NOMO-1 treated with dmso at 0.1 percent for 144 hours (cell line): ENCODE measurements around the gene GPX3.
A peak's percentile ranks its signal among the peaks of the same experiment; 100 is the strongest.

Experiments used
- DNase-seq: peaks from one replicate; lab custom pipeline; 2025; ENCODE audit not compliant: unreplicated experiment; lab: John Stamatoyannopoulos, UW

Gene GPX3

DNA sequence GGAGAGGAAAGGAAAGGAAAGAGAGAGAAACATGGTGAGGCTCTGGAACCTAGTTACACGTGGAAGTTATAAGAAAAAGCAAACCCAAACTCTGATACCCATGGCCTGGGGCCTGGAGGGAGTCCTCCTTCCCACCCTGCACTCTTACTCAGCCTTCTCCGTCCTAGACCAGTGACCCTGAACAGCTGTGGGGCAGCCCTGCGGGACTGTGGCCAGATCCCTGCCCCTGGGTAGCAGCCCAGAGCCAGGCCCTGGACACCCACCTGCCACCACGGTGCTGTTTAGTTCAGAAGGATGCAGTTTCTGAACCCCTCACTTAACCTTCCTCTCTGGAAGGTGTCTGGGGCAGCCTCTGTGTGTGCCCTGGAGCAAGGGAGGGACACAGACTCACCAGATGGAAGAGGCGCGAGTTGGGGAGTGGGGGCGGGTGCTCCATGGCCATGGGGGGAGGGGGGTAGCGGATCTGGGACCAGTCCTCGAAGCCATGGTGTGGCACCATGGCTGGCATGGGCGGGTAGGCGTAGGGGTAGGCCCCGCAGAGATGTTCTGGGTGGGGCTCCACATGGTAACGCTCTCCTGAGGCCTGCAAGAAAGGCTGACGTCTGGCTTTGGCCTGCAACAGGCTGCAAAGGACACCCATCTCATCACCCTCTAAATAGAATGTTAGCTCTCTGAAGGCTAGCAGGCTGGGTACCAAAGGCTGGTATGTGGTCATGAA, 13.0 kb downstream of the GPX3 start:
- no peak for DNase-seq

DNA sequence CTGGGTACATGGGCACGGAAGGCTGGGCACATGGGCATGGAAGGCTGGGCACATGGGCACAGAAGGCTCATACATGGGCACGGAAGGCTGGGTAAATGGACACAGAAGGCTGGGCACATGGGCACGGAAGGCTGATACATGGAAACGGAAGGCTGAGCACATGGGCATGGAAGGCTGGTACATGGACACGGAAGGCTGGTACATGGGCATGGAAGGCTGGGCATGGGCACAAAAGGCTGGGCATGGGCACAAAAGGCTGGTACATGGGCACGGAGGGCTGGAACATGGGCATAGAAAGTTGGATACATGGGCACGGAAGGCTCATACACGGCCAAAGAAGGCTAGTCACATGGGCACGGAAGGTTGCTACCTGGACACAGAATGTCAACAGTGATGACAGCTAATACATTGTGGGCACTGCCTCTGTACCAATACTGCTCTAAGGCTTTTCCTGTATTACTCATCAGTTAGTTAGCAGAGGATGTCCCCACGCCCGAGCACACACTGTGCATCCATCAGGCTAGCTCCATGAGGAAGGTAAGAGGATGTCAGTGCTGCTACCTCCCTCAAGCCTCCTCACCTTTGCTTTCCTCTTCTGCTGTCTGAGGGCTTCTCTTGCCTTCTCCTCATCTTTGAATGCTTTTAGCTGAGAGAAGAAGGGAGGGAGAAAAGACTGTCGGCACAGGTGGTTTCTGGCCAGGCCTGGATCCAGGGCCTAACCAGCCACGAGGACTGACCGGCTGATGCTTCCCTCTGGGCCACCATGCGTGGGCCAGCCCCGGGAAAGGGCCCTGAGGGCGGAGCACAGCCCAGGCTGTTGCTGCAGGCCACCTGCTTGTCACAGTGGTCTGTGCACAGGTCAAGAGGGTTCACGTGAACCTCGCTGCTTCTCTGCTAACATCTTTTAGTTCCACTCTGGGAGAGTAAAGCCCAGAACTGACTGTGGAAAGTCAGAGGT, 14.3 kb downstream of the GPX3 start:
- no peak for DNase-seq

- no peak for DNase-seq
Observed at GRCh38 chr5:151036556-151036955, 16.2 kb downstream of the GPX3 start.

DNA sequence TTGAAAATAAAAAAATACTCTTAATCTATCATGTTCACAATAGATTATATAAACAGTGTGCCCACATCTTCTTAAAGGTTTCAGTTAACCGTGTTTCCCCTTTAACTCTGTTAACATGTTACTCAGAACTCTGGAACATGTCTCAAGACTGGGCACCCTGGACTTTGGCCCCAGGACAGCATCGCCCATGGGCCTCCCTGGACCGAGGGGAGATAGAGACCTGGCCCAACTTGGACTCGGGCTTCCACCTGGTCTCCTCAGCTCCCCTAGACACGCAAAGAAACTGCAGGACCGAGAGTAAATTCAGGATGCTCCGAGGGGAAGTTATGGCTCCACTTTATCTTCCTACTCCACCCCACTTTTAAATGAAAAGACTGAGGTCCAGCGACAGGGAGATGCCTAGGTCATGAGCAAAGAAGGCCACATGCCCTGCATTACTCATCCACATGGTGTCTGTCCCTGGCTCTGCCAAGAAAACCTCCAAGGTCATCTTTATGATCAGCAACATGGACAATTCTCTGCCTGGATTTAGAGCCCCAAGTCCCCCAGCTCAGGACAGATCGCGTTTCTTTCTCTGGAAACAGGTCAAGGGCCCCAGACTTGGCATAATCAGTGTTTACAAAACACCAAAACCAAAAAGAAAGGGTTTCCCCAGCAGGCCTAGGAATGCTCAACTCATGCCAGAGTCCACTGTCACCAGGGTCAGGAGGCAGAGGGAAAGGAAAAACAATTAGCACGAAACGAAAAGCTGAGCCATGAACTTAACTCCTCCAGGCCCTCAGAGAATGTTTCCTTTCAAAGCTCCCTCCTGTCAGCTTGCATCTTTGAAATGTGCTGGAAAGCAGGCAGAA, 17.4 kb downstream of the GPX3 start:
- DNase-seq: no peak

GRCh38 chr5:151038412-151038745, 18.0 kb downstream of the GPX3 start:
- DNase-seq: no peak

GRCh38 chr5:151038801-151039238, 18.4 kb downstream of the GPX3 start:
- DNase-seq: no peak

DNA sequence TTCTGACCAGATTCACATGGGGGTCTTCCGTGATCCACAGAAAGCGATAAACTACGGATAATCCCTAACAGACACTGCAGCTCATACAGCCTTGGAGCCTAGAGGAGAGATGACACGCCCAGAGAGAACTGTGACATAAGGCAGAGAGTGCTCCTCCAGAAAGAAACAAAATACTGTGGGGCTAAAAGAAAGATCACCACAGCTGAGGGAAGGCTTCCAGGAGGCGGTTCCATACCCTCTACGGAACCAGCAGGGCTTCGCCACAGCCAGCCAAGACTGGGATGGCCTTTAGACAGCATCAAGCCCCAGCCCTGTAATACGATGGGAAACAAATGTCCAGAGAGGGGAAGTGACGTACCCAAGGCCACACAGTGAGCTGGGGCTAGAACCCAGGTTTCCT, 19.3 kb downstream of the GPX3 start:
- no peak for DNase-seq

DNA sequence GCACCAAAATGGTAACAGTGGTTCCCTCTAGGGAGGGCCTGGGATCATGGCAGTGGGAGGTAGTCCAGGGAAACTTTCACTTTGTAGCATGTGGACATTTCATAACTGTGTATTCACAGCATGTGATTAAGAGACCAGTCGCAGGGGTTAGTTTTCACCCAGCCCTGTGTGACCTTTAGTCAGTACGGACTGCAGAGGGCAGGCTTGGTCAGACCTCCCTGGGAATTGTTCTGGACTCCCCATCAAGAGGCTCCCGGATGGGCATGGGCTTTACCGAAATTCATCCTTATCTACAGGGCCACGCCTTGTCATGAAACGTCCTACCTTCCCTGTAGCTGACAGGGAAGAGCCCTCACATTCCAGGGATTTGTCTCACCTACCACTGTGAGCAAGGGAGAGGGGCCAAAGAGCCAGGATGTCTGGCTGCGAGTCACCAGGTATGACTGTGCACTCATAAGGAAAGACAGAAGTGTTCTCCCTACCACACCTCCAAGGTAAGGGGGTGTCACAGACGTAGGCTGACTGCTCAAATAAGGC, 19.9 kb downstream of the GPX3 start:
- no peak for DNase-seq

DNA sequence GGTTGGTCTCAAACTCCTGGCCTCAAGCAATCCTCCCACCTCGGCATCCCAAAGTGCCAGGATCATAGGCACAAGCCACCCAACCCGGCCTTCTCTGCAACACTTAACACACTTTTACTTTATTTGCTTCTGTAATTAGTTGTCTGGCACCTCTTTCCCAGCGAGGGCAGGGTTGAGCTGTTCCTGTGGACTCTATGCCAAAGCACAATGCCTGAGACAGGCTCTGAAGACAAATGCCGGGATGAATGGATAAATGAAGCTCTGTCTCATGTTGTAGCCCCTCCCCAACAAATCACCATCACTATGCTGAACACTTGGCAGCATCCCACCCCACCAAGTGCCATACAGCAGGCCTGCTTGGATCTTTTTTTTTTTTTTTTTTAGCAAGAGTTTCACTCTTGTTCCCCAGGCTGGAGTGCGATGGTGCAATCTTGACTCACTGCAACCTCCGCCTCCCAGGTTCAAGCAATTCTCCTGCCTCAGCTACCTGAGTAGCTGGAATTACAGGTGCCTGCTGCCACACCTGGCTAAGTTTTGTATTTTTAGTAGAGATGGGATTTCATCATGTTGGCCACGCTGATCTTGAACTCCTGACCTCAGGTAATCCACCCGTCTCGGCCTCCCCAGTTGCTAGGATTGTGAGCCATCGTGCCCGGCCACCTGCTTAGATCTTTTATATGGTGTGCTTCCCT, 21.3 kb downstream of the GPX3 start:
- no peak for DNase-seq

DNA sequence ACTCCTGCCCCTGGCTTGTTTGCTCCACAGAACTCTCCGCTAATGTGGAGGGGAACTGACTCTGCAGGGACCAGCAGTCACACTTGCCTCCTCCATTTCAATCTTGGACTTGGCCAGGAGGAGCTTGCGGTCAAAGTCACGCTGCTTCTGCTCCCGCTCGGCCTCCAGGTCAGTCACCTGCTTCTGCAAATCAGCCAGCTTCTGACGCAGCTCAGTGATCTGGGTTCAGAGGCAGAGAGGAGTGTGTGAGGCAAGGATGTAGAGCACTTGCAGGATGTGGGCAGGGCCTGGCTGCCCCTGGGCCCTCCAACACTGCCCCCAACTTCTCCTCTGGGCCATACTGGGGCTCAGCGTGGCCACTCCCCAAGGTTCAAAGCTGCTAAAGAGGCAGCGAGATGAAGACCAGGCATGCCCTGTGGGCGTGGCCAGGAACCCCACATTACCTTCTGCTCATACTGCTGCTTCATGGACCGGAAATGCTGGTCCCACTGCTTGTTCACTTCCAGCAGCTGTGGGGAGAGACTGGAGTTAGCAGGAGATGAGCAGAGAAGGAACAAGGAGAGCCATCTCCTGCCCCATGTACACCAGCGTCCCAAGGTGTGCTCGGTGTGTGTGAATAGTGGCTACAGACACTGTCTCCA, 22.2 kb downstream of the GPX3 start:
- no peak for DNase-seq

GRCh38 chr5:151047814-151048425, 27.5 kb downstream of the GPX3 start:
- DNase-seq: no peak

GRCh38 chr5:151048526-151048925, 28.1 kb downstream of the GPX3 start:
- DNase-seq: no peak

DNA sequence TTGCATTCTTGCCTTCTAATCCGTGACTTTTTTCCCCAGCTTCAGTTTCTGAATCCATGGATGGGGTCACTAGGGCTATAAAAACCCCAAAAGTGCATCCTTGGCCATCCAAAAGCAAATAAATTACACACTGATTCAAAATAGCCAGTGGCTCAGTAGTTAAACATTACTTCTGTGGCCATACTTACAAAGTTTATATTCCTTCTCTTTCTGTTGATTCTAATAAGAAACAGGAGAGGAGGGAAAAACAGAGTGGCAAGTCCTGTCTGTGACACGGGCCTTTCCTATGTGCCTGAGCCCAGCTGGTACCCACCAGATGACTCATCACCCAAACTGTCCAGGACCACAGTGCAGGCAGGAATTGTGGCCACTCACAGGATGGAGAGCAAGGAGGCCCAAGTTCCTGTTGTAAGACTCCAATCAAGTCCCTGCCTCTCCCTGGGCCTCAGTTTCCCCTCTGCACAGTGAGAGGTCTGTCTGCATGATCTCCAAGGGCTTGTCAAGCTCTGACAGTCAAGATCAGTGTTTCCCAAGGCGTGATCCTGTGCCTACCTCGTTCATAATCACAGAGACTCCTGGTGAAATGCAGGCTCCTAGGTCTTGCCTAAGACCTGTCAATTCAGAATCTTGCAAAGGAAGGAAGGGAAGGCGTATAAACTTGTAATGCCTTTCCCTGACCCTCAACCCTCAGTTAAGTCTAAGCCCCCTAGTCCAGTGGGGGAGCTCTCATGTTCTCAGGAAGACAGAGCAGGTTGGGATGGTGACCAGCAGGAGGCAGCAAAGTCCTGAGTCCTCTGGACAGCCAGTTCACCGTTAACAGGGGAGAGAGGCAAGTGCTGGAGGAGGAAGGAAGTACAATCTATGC, 30.9 kb downstream of the GPX3 start:
- peak; percentile 88 for DNase-seq

GRCh38 chr5:151051931-151052608, 31.7 kb downstream of the GPX3 start:
- no peak for DNase-seq

- DNase-seq: no peak
Observed at GRCh38 chr5:151052836-151053235, 32.4 kb downstream of the GPX3 start.

- DNase-seq: no peak
Observed at GRCh38 chr5:151053796-151054462, 33.5 kb downstream of the GPX3 start.

DNA sequence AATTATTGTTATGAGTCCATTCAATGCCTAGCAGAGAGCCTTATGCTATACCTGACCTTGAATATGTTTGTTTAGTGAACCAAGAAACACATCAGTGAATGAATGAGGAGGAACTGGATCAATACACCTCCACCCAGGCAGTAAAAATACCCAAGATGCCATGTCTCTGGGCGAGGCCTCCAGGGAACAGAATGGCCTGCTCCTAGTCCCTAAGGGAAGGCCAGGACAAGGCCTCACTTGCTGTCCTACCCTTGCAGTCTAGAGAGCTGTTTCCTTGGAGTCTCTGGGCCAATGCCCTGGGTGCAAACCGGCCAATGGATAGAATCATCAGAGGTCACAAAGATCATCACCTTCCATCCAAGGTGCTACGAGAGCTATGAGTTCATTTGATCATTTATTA, 34.3 kb downstream of the GPX3 start:
- DNase-seq: no peak

GRCh38 chr5:151055336-151055735, 34.9 kb downstream of the GPX3 start:
- DNase-seq: no peak
